Liver (tissue), 9 donors: Measurements from ENCODE around the gene EMILIN1. TPM values are rescaled to one million over a fixed set of nuclear protein-coding genes. Genes with fewer than 3 reads are reported as not detected.

ENCODE experiments used
- DNase-seq: peaks from one replicate; pipeline ENCODE4 v3.0.0-alpha.2; 2017; ENCODE audit warnings: low spot score
- H3K27ac ChIP-seq, 2 donors: one replicate each; pipeline ENCODE4 v1.7.0; 2013; ENCODE audit warnings: inconsistent platforms in 2 of 2, low read length in 2 of 2, control low read depth in 1 of 2, low read depth in 1 of 2, mild to moderate bottlenecking in 1 of 2
- H3K27me3 ChIP-seq, 4 donors: one replicate each; pipeline versions ENCODE4 v1.6.1 to v1.7.0; 2013; ENCODE audit warnings: low read length in 3 of 4, inconsistent platforms in 1 of 4, mild to moderate bottlenecking in 1 of 4, moderate library complexity in 1 of 4; ENCODE audit not compliant: control insufficient read depth in 4 of 4, insufficient read depth in 4 of 4
- H3K36me3 ChIP-seq, 4 donors: one replicate each; pipeline versions ENCODE4 v1.6.1 to v1.7.0; 2013; ENCODE audit warnings: low read length in 3 of 4, mild to moderate bottlenecking in 3 of 4, low read depth in 1 of 4, moderate library complexity in 1 of 4; ENCODE audit not compliant: control insufficient read depth in 4 of 4, insufficient read depth in 3 of 4
- H3K4me1 ChIP-seq, 4 donors: one replicate each; pipeline versions ENCODE4 v1.6.1 to v1.7.0; 2013; ENCODE audit warnings: low read length in 3 of 4, mild to moderate bottlenecking in 3 of 4, moderate library complexity in 1 of 4; ENCODE audit not compliant: control insufficient read depth in 4 of 4, insufficient read depth in 4 of 4
- H3K4me3 ChIP-seq, 3 donors: one replicate each; pipeline versions ENCODE4 v1.6.1 to v1.7.0; 2013; ENCODE audit warnings: low read length in 3 of 3, control low read depth in 1 of 3, low read depth in 1 of 3, mild to moderate bottlenecking in 1 of 3
- H3K9ac ChIP-seq, 2 donors: one replicate each; pipeline ENCODE4 v1.7.0; 2013; ENCODE audit warnings: low read length in 2 of 2, mild to moderate bottlenecking in 2 of 2, moderate library complexity in 2 of 2, control low read depth in 1 of 2, low read depth in 1 of 2
- H3K9me3 ChIP-seq, 4 donors: one replicate each; pipeline versions ENCODE4 v1.6.1 to v1.7.0; 2013; ENCODE audit warnings: low read length in 3 of 4; ENCODE audit not compliant: control insufficient read depth in 4 of 4
- ATF3 ChIP-seq: IDR thresholded peaks from 2 replicates; pipeline ENCODE4 v1.6.1; 2016; ENCODE audit warnings: antibody characterized with exemption
- FOXA1 ChIP-seq: IDR thresholded peaks from 2 replicates; pipeline ENCODE4 v1.6.1; 2016; ENCODE audit warnings: antibody characterized with exemption
- FOXA2 ChIP-seq: IDR thresholded peaks from 2 replicates; pipeline ENCODE4 v1.6.1; 2016; ENCODE audit warnings: antibody characterized with exemption
- GABPA ChIP-seq, 2 donors: IDR thresholded peaks in 1 of 2; conservative IDR thresholded peaks in 1 of 2; 2 replicates each; pipeline ENCODE4 v1.6.1; 2016; ENCODE audit warnings: antibody characterized with exemption in 2 of 2, mild to moderate bottlenecking in 1 of 2, moderate library complexity in 1 of 2
- HNF4A ChIP-seq, 2 donors: conservative IDR thresholded peaks; 2 replicates each; pipeline ENCODE4 v1.6.1; 2016; ENCODE audit warnings: antibody characterized with exemption in 2 of 2, mild to moderate bottlenecking in 2 of 2
- HNF4G ChIP-seq: IDR thresholded peaks from 2 replicates; pipeline ENCODE4 v1.6.1; 2016; ENCODE audit warnings: antibody characterized with exemption
- JUND ChIP-seq, 2 donors: IDR thresholded peaks; 2 replicates each; pipeline ENCODE4 v1.6.1; 2016; ENCODE audit warnings: antibody characterized with exemption in 2 of 2
- MAX ChIP-seq: IDR thresholded peaks from 2 replicates; pipeline ENCODE4 v1.6.1; 2016; ENCODE audit warnings: antibody characterized with exemption
- NR2F2 ChIP-seq: IDR thresholded peaks from 2 replicates; pipeline ENCODE4 v1.6.1; 2016; ENCODE audit warnings: antibody characterized with exemption
- RAD21 ChIP-seq, 2 donors: IDR thresholded peaks; 2 replicates each; pipeline ENCODE4 v1.6.1; 2016; ENCODE audit warnings: antibody characterized with exemption in 2 of 2, mild to moderate bottlenecking in 2 of 2
- RXRA ChIP-seq, 2 donors: IDR thresholded peaks; 2 replicates each; pipeline ENCODE4 v1.6.1; 2017 to 2018; ENCODE audit warnings: antibody characterized with exemption in 2 of 2, mild to moderate bottlenecking in 1 of 2
- SP1 ChIP-seq: IDR thresholded peaks from 2 replicates; pipeline ENCODE4 v1.6.1; 2018; ENCODE audit warnings: antibody characterized with exemption, mild to moderate bottlenecking
- TAF1 ChIP-seq: conservative IDR thresholded peaks from 2 replicates; pipeline ENCODE4 v1.6.1; 2016; ENCODE audit warnings: antibody characterized with exemption, mild to moderate bottlenecking
- YY1 ChIP-seq: IDR thresholded peaks from 2 replicates; pipeline ENCODE4 v1.6.1; 2016; ENCODE audit warnings: antibody characterized with exemption, mild to moderate bottlenecking
- WGBS: extraction: QIAGEN DNeasy Blood & Tissue Kit; methylation state at CpG from one replicate; pipeline ENCODE4 v1.1.7; 2013; 5-methylcytosine and 5-hydroxymethylcytosine counted together
- polyA plus RNA-seq, 2 donors: library from polyadenylated mRNA; stranded (reverse) in 1 of 2; unstranded in 1 of 2; fragments of 200-250 nt in 1 of 2; fragments of >200 nt in 1 of 2; fragmentation: Nextera tagmentation in 1 of 2; extraction: Ambion mirVana in 1 of 2; gene quantifications; one replicate each; pipeline versions ENCODE4 v1.2.1 to v1.2.3, GENCODE V29; 2013 to 2015
- total RNA-seq, 2 donors: library from RNA; depleted of rRNA; stranded (reverse); fragments of >200 nt; gene quantifications; one replicate each; pipeline ENCODE4 v1.2.3, GENCODE V29; 2014
- TF ChIP-seq, protein P1 (sequence below): IDR thresholded peaks from 2 replicates; pipeline ENCODE4 v1.6.1; 2016; ENCODE audit warnings: antibody characterized with exemption
- TF ChIP-seq, protein P2 (sequence below): IDR thresholded peaks from 2 replicates; pipeline ENCODE4 v1.6.1; 2016; ENCODE audit warnings: antibody characterized with exemption, mild to moderate bottlenecking
- TF ChIP-seq, protein P3 (sequence below): fragments of 150-350 bp; IDR thresholded peaks from 2 replicates; pipeline ENCODE4 v1.5.1; 2017; ENCODE audit warnings: improper control_type of control experiment, low read depth, low read length; ENCODE audit not compliant: missing input control
- donor health status: healthy.
- donor health status: healthy.
- donor health status: healthy.
- donor health status: healthy.
- donor health status: healthy.

The EMILIN1 gene
- total and polyA plus RNA-seq, 4 donors, result 3.4 to 26.1 (median 24.0) TPM

DNA sequence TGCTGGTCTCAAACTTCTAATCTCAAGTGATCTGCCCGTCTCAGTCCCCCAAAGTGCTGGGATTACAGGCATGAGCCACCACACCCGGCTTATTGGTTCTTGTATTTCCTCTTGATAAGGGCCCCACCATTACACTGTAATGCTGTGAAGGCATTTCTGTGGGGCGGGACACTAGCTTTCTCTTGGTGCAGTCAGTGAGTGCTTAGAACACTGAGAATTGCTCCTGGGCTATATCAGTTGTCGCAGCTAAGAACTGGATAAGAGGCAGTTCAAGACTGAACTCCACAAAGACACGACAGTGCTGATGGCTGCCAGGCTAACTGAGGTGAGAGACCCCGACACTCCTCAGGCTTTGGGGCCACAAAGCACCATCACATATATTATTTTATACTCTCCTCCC lies 10.2 kb downstream of the EMILIN1 start:
- DNase-seq, result no peak
- peak overlapping the region; percentile 22 to 52 for H3K9ac ChIP-seq
- H3K36me3 ChIP-seq, result peaks cover 0 to 1% (median 0%) of the 10 kb centered on the region in 4 donors
- TF ChIP-seq YY1 (no peak), GABPA (IDR thresholded peaks at IDR 0.05 in 1 of 2, conservative IDR thresholded peaks at IDR 0.05 in 1 of 2) (no peak), HNF4G (no peak), HNF4A (conservative IDR thresholded peaks at IDR 0.05) (no peak), FOXA2 (no peak), NR2F2 (no peak), MAX (no peak), SP1 (no peak), FOXA1 (no peak), RXRA (IDR thresholded peaks at IDR 0.05) (no peak), JUND (IDR thresholded peaks at IDR 0.05) (no peak), RAD21 (IDR thresholded peaks at IDR 0.05) (no peak), TAF1 (no peak), ATF3 (no peak)
- TF ChIP-seq, protein P1, sequence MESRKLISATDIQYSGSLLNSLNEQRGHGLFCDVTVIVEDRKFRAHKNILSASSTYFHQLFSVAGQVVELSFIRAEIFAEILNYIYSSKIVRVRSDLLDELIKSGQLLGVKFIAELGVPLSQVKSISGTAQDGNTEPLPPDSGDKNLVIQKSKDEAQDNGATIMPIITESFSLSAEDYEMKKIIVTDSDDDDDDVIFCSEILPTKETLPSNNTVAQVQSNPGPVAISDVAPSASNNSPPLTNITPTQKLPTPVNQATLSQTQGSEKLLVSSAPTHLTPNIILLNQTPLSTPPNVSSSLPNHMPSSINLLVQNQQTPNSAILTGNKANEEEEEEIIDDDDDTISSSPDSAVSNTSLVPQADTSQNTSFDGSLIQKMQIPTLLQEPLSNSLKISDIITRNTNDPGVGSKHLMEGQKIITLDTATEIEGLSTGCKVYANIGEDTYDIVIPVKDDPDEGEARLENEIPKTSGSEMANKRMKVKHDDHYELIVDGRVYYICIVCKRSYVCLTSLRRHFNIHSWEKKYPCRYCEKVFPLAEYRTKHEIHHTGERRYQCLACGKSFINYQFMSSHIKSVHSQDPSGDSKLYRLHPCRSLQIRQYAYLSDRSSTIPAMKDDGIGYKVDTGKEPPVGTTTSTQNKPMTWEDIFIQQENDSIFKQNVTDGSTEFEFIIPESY, result no peak
- TF ChIP-seq, protein P2, sequence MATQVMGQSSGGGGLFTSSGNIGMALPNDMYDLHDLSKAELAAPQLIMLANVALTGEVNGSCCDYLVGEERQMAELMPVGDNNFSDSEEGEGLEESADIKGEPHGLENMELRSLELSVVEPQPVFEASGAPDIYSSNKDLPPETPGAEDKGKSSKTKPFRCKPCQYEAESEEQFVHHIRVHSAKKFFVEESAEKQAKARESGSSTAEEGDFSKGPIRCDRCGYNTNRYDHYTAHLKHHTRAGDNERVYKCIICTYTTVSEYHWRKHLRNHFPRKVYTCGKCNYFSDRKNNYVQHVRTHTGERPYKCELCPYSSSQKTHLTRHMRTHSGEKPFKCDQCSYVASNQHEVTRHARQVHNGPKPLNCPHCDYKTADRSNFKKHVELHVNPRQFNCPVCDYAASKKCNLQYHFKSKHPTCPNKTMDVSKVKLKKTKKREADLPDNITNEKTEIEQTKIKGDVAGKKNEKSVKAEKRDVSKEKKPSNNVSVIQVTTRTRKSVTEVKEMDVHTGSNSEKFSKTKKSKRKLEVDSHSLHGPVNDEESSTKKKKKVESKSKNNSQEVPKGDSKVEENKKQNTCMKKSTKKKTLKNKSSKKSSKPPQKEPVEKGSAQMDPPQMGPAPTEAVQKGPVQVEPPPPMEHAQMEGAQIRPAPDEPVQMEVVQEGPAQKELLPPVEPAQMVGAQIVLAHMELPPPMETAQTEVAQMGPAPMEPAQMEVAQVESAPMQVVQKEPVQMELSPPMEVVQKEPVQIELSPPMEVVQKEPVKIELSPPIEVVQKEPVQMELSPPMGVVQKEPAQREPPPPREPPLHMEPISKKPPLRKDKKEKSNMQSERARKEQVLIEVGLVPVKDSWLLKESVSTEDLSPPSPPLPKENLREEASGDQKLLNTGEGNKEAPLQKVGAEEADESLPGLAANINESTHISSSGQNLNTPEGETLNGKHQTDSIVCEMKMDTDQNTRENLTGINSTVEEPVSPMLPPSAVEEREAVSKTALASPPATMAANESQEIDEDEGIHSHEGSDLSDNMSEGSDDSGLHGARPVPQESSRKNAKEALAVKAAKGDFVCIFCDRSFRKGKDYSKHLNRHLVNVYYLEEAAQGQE, result no peak
- TF ChIP-seq, protein P3, sequence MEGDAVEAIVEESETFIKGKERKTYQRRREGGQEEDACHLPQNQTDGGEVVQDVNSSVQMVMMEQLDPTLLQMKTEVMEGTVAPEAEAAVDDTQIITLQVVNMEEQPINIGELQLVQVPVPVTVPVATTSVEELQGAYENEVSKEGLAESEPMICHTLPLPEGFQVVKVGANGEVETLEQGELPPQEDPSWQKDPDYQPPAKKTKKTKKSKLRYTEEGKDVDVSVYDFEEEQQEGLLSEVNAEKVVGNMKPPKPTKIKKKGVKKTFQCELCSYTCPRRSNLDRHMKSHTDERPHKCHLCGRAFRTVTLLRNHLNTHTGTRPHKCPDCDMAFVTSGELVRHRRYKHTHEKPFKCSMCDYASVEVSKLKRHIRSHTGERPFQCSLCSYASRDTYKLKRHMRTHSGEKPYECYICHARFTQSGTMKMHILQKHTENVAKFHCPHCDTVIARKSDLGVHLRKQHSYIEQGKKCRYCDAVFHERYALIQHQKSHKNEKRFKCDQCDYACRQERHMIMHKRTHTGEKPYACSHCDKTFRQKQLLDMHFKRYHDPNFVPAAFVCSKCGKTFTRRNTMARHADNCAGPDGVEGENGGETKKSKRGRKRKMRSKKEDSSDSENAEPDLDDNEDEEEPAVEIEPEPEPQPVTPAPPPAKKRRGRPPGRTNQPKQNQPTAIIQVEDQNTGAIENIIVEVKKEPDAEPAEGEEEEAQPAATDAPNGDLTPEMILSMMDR, result no peak
- 33% methylated on average over 6 of the region's 6 CpGs for WGBS
- H3K27me3 ChIP-seq, result no peaks in the 10 kb centered on the region
- no peaks in the 10 kb centered on the region for H3K9me3 ChIP-seq
- peaks cover 11 to 66% (median 47%) of the 10 kb centered on the region in 4 donors for H3K4me1 ChIP-seq
- H3K27ac ChIP-seq, result peak overlapping the region; percentile 56 to 60
- peak overlapping the region; percentile 63 to 84 (median 70) for H3K4me3 ChIP-seq
